Measurements from ENCODE around the gene ASB8. TPM values are rescaled to one million over a fixed set of nuclear protein-coding genes. Genes with fewer than 3 reads are reported as not detected.
A peak's percentile ranks its signal among the peaks of the same experiment; 100 is the strongest.

Gene ASB8
- total and polyA plus RNA-seq, 9 of the 15 experiments (the other 6 are each of a cell fraction or from before 2014, with no cell fraction given): 13.3 to 29.0 (median 19.6) TPM

- TF ChIP-seq PRDM10 (IDR thresholded peaks at IDR 0.05; ENCODE audit: partially characterized antibody) (no peak), FOS (IDR thresholded peaks at IDR 0.05; ENCODE audit: extremely low read depth, insufficient read length) (no peak), BDP1 (IDR thresholded peaks at IDR 0.05; ENCODE audit: insufficient read depth, insufficient read length) (no peak), HMBOX1 (IDR thresholded peaks at IDR 0.05) (peak; percentile 30; the same call in 1 of the 2 replicates), CHD4 (IDR thresholded peaks at IDR 0.05; ENCODE audit: insufficient read depth, insufficient replicate concordance, low read depth, low read length, poor library complexity, severe bottlenecking) (no peak), FOXA3 (CRISPR knock-in tag; conservative IDR thresholded peaks at IDR 0.05 in 1 of 2, IDR thresholded peaks at IDR 0.05 in 1 of 2) (no peak), SIX5 (IDR thresholded peaks at IDR 0.05; ENCODE audit: borderline replicate concordance in 1 of 2, insufficient read depth in 1 of 2, low read depth in 1 of 2, low read length in 2 of 2) (no peak), BHLHE40 (IDR thresholded peaks at IDR 0.05; ENCODE audit: low read length) (no peak), NFIC (IDR thresholded peaks at IDR 0.05) (0 out of 2 replicates have a peak, but pooled peaks have one; percentile 11), KLF10 (CRISPR knock-in tag; IDR thresholded peaks at IDR 0.05) (no peak), LCOR (CRISPR knock-in tag; IDR thresholded peaks at IDR 0.05) (no peak), MCM7 (IDR thresholded peaks at IDR 0.05) (no peak), ZBTB8A (IDR thresholded peaks at IDR 0.05; ENCODE audit: partially characterized antibody) (no peak), ZNF121 (CRISPR knock-in tag; conservative IDR thresholded peaks at IDR 0.05) (no peak)
- TF ChIP-seq, protein P1, sequence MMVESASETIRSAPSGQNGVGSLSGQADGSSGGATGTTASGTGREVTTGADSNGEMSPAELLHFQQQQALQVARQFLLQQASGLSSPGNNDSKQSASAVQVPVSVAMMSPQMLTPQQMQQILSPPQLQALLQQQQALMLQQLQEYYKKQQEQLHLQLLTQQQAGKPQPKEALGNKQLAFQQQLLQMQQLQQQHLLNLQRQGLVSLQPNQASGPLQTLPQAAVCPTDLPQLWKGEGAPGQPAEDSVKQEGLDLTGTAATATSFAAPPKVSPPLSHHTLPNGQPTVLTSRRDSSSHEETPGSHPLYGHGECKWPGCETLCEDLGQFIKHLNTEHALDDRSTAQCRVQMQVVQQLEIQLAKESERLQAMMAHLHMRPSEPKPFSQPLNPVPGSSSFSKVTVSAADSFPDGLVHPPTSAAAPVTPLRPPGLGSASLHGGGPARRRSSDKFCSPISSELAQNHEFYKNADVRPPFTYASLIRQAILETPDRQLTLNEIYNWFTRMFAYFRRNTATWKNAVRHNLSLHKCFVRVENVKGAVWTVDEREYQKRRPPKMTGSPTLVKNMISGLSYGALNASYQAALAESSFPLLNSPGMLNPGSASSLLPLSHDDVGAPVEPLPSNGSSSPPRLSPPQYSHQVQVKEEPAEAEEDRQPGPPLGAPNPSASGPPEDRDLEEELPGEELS (CRISPR knock-in tag; IDR thresholded peaks at IDR 0.05; ENCODE audit: borderline replicate concordance): no peak
- TF ChIP-seq, protein P2, sequence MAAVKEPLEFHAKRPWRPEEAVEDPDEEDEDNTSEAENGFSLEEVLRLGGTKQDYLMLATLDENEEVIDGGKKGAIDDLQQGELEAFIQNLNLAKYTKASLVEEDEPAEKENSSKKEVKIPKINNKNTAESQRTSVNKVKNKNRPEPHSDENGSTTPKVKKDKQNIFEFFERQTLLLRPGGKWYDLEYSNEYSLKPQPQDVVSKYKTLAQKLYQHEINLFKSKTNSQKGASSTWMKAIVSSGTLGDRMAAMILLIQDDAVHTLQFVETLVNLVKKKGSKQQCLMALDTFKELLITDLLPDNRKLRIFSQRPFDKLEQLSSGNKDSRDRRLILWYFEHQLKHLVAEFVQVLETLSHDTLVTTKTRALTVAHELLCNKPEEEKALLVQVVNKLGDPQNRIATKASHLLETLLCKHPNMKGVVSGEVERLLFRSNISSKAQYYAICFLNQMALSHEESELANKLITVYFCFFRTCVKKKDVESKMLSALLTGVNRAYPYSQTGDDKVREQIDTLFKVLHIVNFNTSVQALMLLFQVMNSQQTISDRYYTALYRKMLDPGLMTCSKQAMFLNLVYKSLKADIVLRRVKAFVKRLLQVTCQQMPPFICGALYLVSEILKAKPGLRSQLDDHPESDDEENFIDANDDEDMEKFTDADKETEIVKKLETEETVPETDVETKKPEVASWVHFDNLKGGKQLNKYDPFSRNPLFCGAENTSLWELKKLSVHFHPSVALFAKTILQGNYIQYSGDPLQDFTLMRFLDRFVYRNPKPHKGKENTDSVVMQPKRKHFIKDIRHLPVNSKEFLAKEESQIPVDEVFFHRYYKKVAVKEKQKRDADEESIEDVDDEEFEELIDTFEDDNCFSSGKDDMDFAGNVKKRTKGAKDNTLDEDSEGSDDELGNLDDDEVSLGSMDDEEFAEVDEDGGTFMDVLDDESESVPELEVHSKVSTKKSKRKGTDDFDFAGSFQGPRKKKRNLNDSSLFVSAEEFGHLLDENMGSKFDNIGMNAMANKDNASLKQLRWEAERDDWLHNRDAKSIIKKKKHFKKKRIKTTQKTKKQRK (IDR thresholded peaks at IDR 0.05; ENCODE audit: borderline replicate concordance, low read depth, low read length): no peak
These were observed 51.9 kb downstream of the ASB8 start (continued) for GRCh38 chr12:48105321-48105866.
